HCT116 (cell line): ENCODE measurements around the gene DIP2B.

Experiments used
- CEBPB ChIP-seq: IDR thresholded peaks from 2 replicates; pipeline ENCODE4 v1.6.1; 2012; ENCODE audit warnings: low read depth
- CTCF ChIP-seq, 3 experiments: fragments of 200-600 bp in 1 of 3; sonication (generic) in 1 of 3; IDR thresholded peaks in 2 of 3; conservative IDR thresholded peaks in 1 of 3; 2 replicates each; pipeline ENCODE4 v1.5.1; 2012 to 2017; ENCODE audit warnings: low read depth in 2 of 3, low read length in 2 of 3, antibody characterized with exemption in 1 of 3, borderline replicate concordance in 1 of 3, control low read depth in 1 of 3, mild to moderate bottlenecking in 1 of 3, mixed read lengths in 1 of 3, mixed run types in 1 of 3, moderate library complexity in 1 of 3; ENCODE audit not compliant: insufficient read depth in 1 of 3
- EZH2 ChIP-seq: fragments of 200-600 bp; sonication (generic); IDR thresholded peaks from 2 replicates; pipeline ENCODE4 v1.6.1; 2017; ENCODE audit warnings: antibody characterized with exemption, mixed run types
- EZH2phosphoT487 ChIP-seq: fragments of 200-600 bp; IDR thresholded peaks from 2 replicates; pipeline ENCODE4 v1.6.1; 2018; ENCODE audit warnings: antibody characterized with exemption, borderline replicate concordance
- FOSL1 ChIP-seq: IDR thresholded peaks from 2 replicates; pipeline ENCODE4 v1.6.1; 2012; ENCODE audit warnings: low read depth
- MAX ChIP-seq: IDR thresholded peaks from 2 replicates; pipeline ENCODE4 v1.6.1; 2012
- POLR2A ChIP-seq: IDR thresholded peaks from 2 replicates; pipeline ENCODE4 v1.7.0; 2011; ENCODE audit warnings: borderline replicate concordance; ENCODE audit not compliant: insufficient read depth, insufficient read length; ENCODE audit errors: extremely low read depth
- POLR2AphosphoS5 ChIP-seq: IDR thresholded peaks from 2 replicates; pipeline ENCODE4 v1.6.1; 2011; ENCODE audit warnings: mild to moderate bottlenecking, low read depth, low read length, moderate library complexity
- SIN3A ChIP-seq: IDR thresholded peaks from 2 replicates; pipeline ENCODE4 v1.6.1; 2012; ENCODE audit warnings: low read depth
- SP1 ChIP-seq: IDR thresholded peaks from 2 replicates; pipeline ENCODE4 v1.6.1; 2012; ENCODE audit warnings: low read depth
- ZBTB33 ChIP-seq: IDR thresholded peaks from 2 replicates; pipeline ENCODE4 v1.6.1; 2011; ENCODE audit warnings: mild to moderate bottlenecking, low read length, moderate library complexity; ENCODE audit not compliant: insufficient replicate concordance; ENCODE audit errors: extremely low read depth
- ZFX ChIP-seq: fragments of 450-650 bp; IDR thresholded peaks from 2 replicates; pipeline ENCODE4 v1.6.1; 2017

- no peak for TF ChIP-seq EZH2phosphoT487
- TF ChIP-seq CTCF (IDR thresholded peaks at IDR 0.05 in 2 of 3, conservative IDR thresholded peaks at IDR 0.05 in 1 of 3; ENCODE audit: borderline replicate concordance in 1 of 3, insufficient read depth in 1 of 3, low read depth in 2 of 3, low read length in 2 of 3), result no peak
- no peak for TF ChIP-seq POLR2AphosphoS5
- TF ChIP-seq POLR2A, result no peak
- no peak for TF ChIP-seq MAX
- no peak for TF ChIP-seq ZBTB33
- no peak for TF ChIP-seq EZH2
- no peak for TF ChIP-seq SP1
- TF ChIP-seq CEBPB, result no peak
- TF ChIP-seq ZFX, result no peak
- no peak for TF ChIP-seq SIN3A
- no peak for TF ChIP-seq FOSL1
Observed at GRCh38 chr12:50615145-50615906, 110.5 kb downstream of the DIP2B start.
